HG02571 (cell line): ENCODE results near the gene USP7.
"Not testable (repeated sequence)": the region's sequence is repeated elsewhere in the genome, so short reads cannot be mapped to it uniquely, and the experiment has no call there.

Source experiments
- ATAC-seq: cut with Tn5 transposase; IDR thresholded peaks from one replicate; pipeline ENCODE4 v1.9.1; 2021; ENCODE audit warnings: mild to moderate bottlenecking, moderate library complexity; ENCODE audit not compliant: unreplicated experiment

Gene USP7

GRCh38 chr16:8963821-8964441, at the start of gene USP7:
Gene USP7 (minus strand): TSS chr16:8963906. CDS start chr16:8963285, 621 bp downstream.
- peak; percentile 78 for ATAC-seq

GRCh38 chr16:9013508-9013864, 49.8 kb upstream of the USP7 start:
- ATAC-seq = no peak

- ATAC-seq = no peak
Measured at GRCh38 chr16:9012848-9013507, 49.3 kb upstream of the USP7 start.

GRCh38 chr16:9012330-9012729, 48.6 kb upstream of the USP7 start:
- no peak for ATAC-seq

- ATAC-seq = peak; percentile 77
Measured at GRCh38 chr16:9008601-9009260, 45.0 kb upstream of the USP7 start.

GRCh38 chr16:9007177-9007794, 43.6 kb upstream of the USP7 start:
- ATAC-seq = no peak

GRCh38 chr16:9004183-9004582, 40.5 kb upstream of the USP7 start:
- ATAC-seq = no peak

- ATAC-seq = no peak
Measured at GRCh38 chr16:9003763-9004162, 40.1 kb upstream of the USP7 start.

- ATAC-seq = no peak
Measured at GRCh38 chr16:9003322-9003721, 39.6 kb upstream of the USP7 start.

- ATAC-seq = no peak
Measured at GRCh38 chr16:9002042-9002441, 38.3 kb upstream of the USP7 start.

- ATAC-seq = no peak
Measured at GRCh38 chr16:9000664-9001063, 37.0 kb upstream of the USP7 start.

GRCh38 chr16:8999800-9000199, 36.1 kb upstream of the USP7 start:
- ATAC-seq = no peak

GRCh38 chr16:8998108-8998507, 34.4 kb upstream of the USP7 start:
- no peak for ATAC-seq

GRCh38 chr16:8996891-8997290, 33.2 kb upstream of the USP7 start:
- ATAC-seq = no peak

- no peak for ATAC-seq
Measured at GRCh38 chr16:8990445-8990844, 26.7 kb upstream of the USP7 start.

- no peak for ATAC-seq
Measured at GRCh38 chr16:8989099-8989878, 25.6 kb upstream of the USP7 start.

- no peak for ATAC-seq
Measured at GRCh38 chr16:8986818-8987191, 23.1 kb upstream of the USP7 start.

GRCh38 chr16:8986111-8986510, 22.4 kb upstream of the USP7 start:
- ATAC-seq = no peak

GRCh38 chr16:8982816-8983215, 19.1 kb upstream of the USP7 start:
- no peak for ATAC-seq

GRCh38 chr16:8981901-8982300, 18.2 kb upstream of the USP7 start:
- ATAC-seq = not testable (repeated sequence)

GRCh38 chr16:8976189-8976588, 12.5 kb upstream of the USP7 start:
- not testable (repeated sequence) for ATAC-seq
